Neural cell (in vitro differentiated cells): ENCODE data around the gene ALOX5AP. TPM values are rescaled to one million over a fixed set of nuclear protein-coding genes. Genes with fewer than 3 reads are reported as not detected.
A peak's percentile ranks its signal among the peaks of the same experiment; 100 is the strongest.

Source experiments
- H2AFZ ChIP-seq: fragments of 200-600, 300-800 bp; sonication (generic), shearing (Covaris generic); 2 replicates; pipeline ENCODE4 v1.6.0; 2014; ENCODE audit warnings: low read depth, mild to moderate bottlenecking, antibody characterized with exemption, low read length, moderate library complexity
- H3F3A ChIP-seq: fragments of 200-600 bp; shearing (Covaris generic); 2 replicates; pipeline ENCODE4 v1.6.1; 2016; ENCODE audit warnings: mild to moderate bottlenecking, moderate library complexity, mixed read lengths, antibody characterized with exemption, low read length; ENCODE audit not compliant: insufficient read depth, poor library complexity, severe bottlenecking
- H3K27ac ChIP-seq: fragments of 200-600, 300-800 bp; sonication (generic), shearing (Covaris generic); 2 replicates; pipeline ENCODE4 v1.5.1; 2014; ENCODE audit warnings: mild to moderate bottlenecking, low read length, moderate library complexity
- H3K27me3 ChIP-seq: fragments of 300-800, 200-600 bp; sonication (generic), shearing (Covaris generic); 2 replicates; pipeline ENCODE4 v1.6.0; 2014; ENCODE audit warnings: mild to moderate bottlenecking, low read depth, low read length, moderate library complexity; ENCODE audit not compliant: insufficient read depth
- H3K36me3 ChIP-seq: fragments of 300-800, 200-600 bp; sonication (generic), shearing (Covaris generic); 2 replicates; pipeline ENCODE4 v1.5.1; 2014; ENCODE audit warnings: mild to moderate bottlenecking, antibody characterized with exemption, low read length, moderate library complexity; ENCODE audit not compliant: insufficient read depth
- H3K4me2 ChIP-seq: fragments of 300-800, 200-600 bp; sonication (generic), shearing (Covaris generic); 2 replicates; pipeline ENCODE4 v1.6.0; 2014; ENCODE audit warnings: mild to moderate bottlenecking, low read length
- H3K4me3 ChIP-seq: fragments of 300-800, 200-600 bp; sonication (generic), shearing (Covaris generic); 2 replicates; pipeline ENCODE4 v1.5.1; 2014; ENCODE audit warnings: mild to moderate bottlenecking, low read length, moderate library complexity
- H3K79me2 ChIP-seq: fragments of 200-600 bp; shearing (Covaris generic); replicated peaks from 2 replicates; pipeline ENCODE4 v1.6.0; 2014; ENCODE audit warnings: mild to moderate bottlenecking, low read length, moderate library complexity; ENCODE audit not compliant: insufficient read depth
- H3K9ac ChIP-seq: fragments of 300-800, 200-600 bp; sonication (generic), shearing (Covaris generic); 2 replicates; pipeline ENCODE4 v1.6.1; 2016; ENCODE audit warnings: mild to moderate bottlenecking, low read length, mixed read lengths
- H3K9me2 ChIP-seq: fragments of 200-600 bp; shearing (Covaris generic); 2 replicates; pipeline ENCODE4 v1.6.1; 2016; ENCODE audit warnings: mild to moderate bottlenecking, low read length, mixed read lengths; ENCODE audit not compliant: insufficient read depth
- H3K9me3 ChIP-seq: fragments of 200-600, 300-800 bp; sonication (generic), shearing (Covaris generic); 2 replicates; pipeline ENCODE4 v1.6.1; 2016; ENCODE audit warnings: mild to moderate bottlenecking, mixed run types, low read length, moderate library complexity, mixed read lengths
- H4K20me1 ChIP-seq: fragments of 200-600 bp; shearing (Covaris generic); 2 replicates; pipeline ENCODE4 v1.6.1; 2016; ENCODE audit warnings: mild to moderate bottlenecking, mixed run types; ENCODE audit not compliant: insufficient read depth
- EP300 ChIP-seq: fragments of 450-650 bp; conservative IDR thresholded peaks from 2 replicates; pipeline ENCODE4 v1.6.1; 2014; ENCODE audit warnings: antibody characterized with exemption, mild to moderate bottlenecking, moderate library complexity; ENCODE audit not compliant: poor library complexity, severe bottlenecking
- EZH2 ChIP-seq: fragments of 200-600, 300-800 bp; shearing (Covaris generic), sonication (generic); IDR thresholded peaks from 2 replicates; pipeline ENCODE4 v1.6.1; 2014; ENCODE audit warnings: antibody characterized with exemption, low read length, borderline replicate concordance, mild to moderate bottlenecking; ENCODE audit not compliant: insufficient read depth, poor library complexity, severe bottlenecking
- MXI1 ChIP-seq: fragments of 450-650 bp; conservative IDR thresholded peaks from 2 replicates; pipeline ENCODE4 v1.6.1; 2014; ENCODE audit warnings: antibody characterized with exemption, mild to moderate bottlenecking; ENCODE audit not compliant: poor library complexity, severe bottlenecking
- POLR2AphosphoS5 ChIP-seq: IDR thresholded peaks from 2 replicates; pipeline ENCODE4 v1.6.1; 2012
- RAD21 ChIP-seq: fragments of 450-650 bp; conservative IDR thresholded peaks from 2 replicates; pipeline ENCODE4 v1.6.1; 2014; ENCODE audit warnings: antibody characterized with exemption, mild to moderate bottlenecking, moderate library complexity
- SMC3 ChIP-seq: fragments of 450-650 bp; conservative IDR thresholded peaks from 2 replicates; pipeline ENCODE4 v1.6.1; 2014; ENCODE audit warnings: antibody characterized with exemption, mild to moderate bottlenecking, moderate library complexity; ENCODE audit not compliant: poor library complexity
- TAF1 ChIP-seq: IDR thresholded peaks from 2 replicates; pipeline ENCODE4 v1.6.1; 2012; ENCODE audit warnings: low read depth
- polyA plus RNA-seq: library from polyadenylated mRNA; depleted of rRNA; stranded (reverse); fragments of >200 nt; gene quantifications from 2 replicates; pipeline ENCODE4 v1.2.3, GENCODE V29; 2014
- TF ChIP-seq, protein P1 (sequence below): fragments of 450-650 bp; IDR thresholded peaks from 2 replicates; pipeline ENCODE4 v1.5.1; 2014; ENCODE audit warnings: antibody characterized with exemption, mild to moderate bottlenecking, moderate library complexity; ENCODE audit not compliant: poor library complexity, severe bottlenecking
- TF ChIP-seq, protein P2 (sequence below): IDR thresholded peaks from 2 replicates; pipeline ENCODE4 v1.6.1; 2012; ENCODE audit warnings: borderline replicate concordance

The ALOX5AP gene
- polyA plus RNA-seq, 1 donor from 2014 or later = not detected

- H3K27ac ChIP-seq = no peak overlapping the region
- H3K9me3 ChIP-seq = no peaks in the 10 kb centered on the region
- H3K79me2 ChIP-seq = no peaks in the 10 kb centered on the region
- no peak overlapping the region for H3K4me2 ChIP-seq
- H4K20me1 ChIP-seq = no peaks in the 10 kb centered on the region
- TF ChIP-seq MXI1 (no peak), SMC3 (no peak), POLR2AphosphoS5 (no peak), RAD21 (no peak), EP300 (no peak), EZH2 (no peak), TAF1 (no peak)
- TF ChIP-seq, protein P1, sequence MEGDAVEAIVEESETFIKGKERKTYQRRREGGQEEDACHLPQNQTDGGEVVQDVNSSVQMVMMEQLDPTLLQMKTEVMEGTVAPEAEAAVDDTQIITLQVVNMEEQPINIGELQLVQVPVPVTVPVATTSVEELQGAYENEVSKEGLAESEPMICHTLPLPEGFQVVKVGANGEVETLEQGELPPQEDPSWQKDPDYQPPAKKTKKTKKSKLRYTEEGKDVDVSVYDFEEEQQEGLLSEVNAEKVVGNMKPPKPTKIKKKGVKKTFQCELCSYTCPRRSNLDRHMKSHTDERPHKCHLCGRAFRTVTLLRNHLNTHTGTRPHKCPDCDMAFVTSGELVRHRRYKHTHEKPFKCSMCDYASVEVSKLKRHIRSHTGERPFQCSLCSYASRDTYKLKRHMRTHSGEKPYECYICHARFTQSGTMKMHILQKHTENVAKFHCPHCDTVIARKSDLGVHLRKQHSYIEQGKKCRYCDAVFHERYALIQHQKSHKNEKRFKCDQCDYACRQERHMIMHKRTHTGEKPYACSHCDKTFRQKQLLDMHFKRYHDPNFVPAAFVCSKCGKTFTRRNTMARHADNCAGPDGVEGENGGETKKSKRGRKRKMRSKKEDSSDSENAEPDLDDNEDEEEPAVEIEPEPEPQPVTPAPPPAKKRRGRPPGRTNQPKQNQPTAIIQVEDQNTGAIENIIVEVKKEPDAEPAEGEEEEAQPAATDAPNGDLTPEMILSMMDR = no peak
- TF ChIP-seq, protein P2, sequence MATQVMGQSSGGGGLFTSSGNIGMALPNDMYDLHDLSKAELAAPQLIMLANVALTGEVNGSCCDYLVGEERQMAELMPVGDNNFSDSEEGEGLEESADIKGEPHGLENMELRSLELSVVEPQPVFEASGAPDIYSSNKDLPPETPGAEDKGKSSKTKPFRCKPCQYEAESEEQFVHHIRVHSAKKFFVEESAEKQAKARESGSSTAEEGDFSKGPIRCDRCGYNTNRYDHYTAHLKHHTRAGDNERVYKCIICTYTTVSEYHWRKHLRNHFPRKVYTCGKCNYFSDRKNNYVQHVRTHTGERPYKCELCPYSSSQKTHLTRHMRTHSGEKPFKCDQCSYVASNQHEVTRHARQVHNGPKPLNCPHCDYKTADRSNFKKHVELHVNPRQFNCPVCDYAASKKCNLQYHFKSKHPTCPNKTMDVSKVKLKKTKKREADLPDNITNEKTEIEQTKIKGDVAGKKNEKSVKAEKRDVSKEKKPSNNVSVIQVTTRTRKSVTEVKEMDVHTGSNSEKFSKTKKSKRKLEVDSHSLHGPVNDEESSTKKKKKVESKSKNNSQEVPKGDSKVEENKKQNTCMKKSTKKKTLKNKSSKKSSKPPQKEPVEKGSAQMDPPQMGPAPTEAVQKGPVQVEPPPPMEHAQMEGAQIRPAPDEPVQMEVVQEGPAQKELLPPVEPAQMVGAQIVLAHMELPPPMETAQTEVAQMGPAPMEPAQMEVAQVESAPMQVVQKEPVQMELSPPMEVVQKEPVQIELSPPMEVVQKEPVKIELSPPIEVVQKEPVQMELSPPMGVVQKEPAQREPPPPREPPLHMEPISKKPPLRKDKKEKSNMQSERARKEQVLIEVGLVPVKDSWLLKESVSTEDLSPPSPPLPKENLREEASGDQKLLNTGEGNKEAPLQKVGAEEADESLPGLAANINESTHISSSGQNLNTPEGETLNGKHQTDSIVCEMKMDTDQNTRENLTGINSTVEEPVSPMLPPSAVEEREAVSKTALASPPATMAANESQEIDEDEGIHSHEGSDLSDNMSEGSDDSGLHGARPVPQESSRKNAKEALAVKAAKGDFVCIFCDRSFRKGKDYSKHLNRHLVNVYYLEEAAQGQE = no peak
- H3K9me2 ChIP-seq = no peaks in the 10 kb centered on the region
- no peaks in the 10 kb centered on the region for H3K27me3 ChIP-seq
- no peaks in the 10 kb centered on the region for H3K36me3 ChIP-seq
- no peak overlapping the region for H2AFZ ChIP-seq
- H3F3A ChIP-seq = no peaks in the 10 kb centered on the region
- H3K4me3 ChIP-seq = no peak overlapping the region
- no peak overlapping the region for H3K9ac ChIP-seq
These were observed 26.8 kb upstream of the ALOX5AP start for GRCh38 chr13:30708541-30708940.

- no peaks in the 10 kb centered on the region for H3K9me2 ChIP-seq
- H3K36me3 ChIP-seq = no peaks in the 10 kb centered on the region
- no peaks in the 10 kb centered on the region for H3K9me3 ChIP-seq
- H4K20me1 ChIP-seq = no peaks in the 10 kb centered on the region
- no peak overlapping the region for H3K4me3 ChIP-seq
- H2AFZ ChIP-seq = no peak overlapping the region
- no peak overlapping the region for H3K9ac ChIP-seq
- TF ChIP-seq POLR2AphosphoS5 (peak; percentile 68), EP300 (peak; percentile 66), RAD21 (no peak)
- H3K27ac ChIP-seq = no peak overlapping the region
- H3K27me3 ChIP-seq = no peaks in the 10 kb centered on the region
- no peaks in the 10 kb centered on the region for H3K79me2 ChIP-seq
- no peaks in the 10 kb centered on the region for H3F3A ChIP-seq
- no peak overlapping the region for H3K4me2 ChIP-seq
These were observed 24.9 kb upstream of the ALOX5AP start for GRCh38 chr13:30710442-30710841.

- Histone ChIP-seq H3K27ac (no peak overlapping the region), H3K9me2 (no peaks in the 10 kb centered on the region), H3K36me3 (no peaks in the 10 kb centered on the region), H4K20me1 (no peaks in the 10 kb centered on the region), H3K79me2 (no peaks in the 10 kb centered on the region), H2AFZ (no peak overlapping the region), H3K4me2 (no peak overlapping the region), H3K9ac (no peak overlapping the region), H3K27me3 (no peaks in the 10 kb centered on the region), H3K4me3 (no peak overlapping the region), H3K9me3 (no peaks in the 10 kb centered on the region), H3F3A (no peaks in the 10 kb centered on the region)
- TF ChIP-seq POLR2AphosphoS5 (no peak), EP300 (no peak), EZH2 (no peak), TAF1 (no peak), MXI1 (no peak), SMC3 (no peak), RAD21 (no peak)
- TF ChIP-seq, protein P2 = no peak
- TF ChIP-seq, protein P1 = no peak
These were observed 24.0 kb upstream of the ALOX5AP start for GRCh38 chr13:30711375-30711774.
